GM21723 (cell line): ENCODE data around the gene DCUN1D3.
"Not testable (repeated sequence)": the region's sequence is repeated elsewhere in the genome, so short reads cannot be mapped to it uniquely, and the experiment has no call there.

Experiments
- ATAC-seq: cut with Tn5 transposase; IDR thresholded peaks from one replicate; pipeline ENCODE4 v1.9.1; 2021; ENCODE audit warnings: mild to moderate bottlenecking, moderate library complexity; ENCODE audit not compliant: unreplicated experiment

The DCUN1D3 gene

GRCh38 chr16:20865420-20866131 lies 34.6 kb downstream of the DCUN1D3 start:
- peak; percentile 69 for ATAC-seq

GRCh38 chr16:20864376-20864775 lies 35.8 kb downstream of the DCUN1D3 start:
- not testable (repeated sequence) for ATAC-seq

- ATAC-seq = no peak
These were observed 37.8 kb downstream of the DCUN1D3 start for GRCh38 chr16:20862162-20862960.

GRCh38 chr16:20860995-20861394 lies 39.2 kb downstream of the DCUN1D3 start:
- not testable (repeated sequence) for ATAC-seq

GRCh38 chr16:20860361-20860760 lies 39.8 kb downstream of the DCUN1D3 start:
- ATAC-seq = no peak

- ATAC-seq = no peak
These were observed 40.5 kb downstream of the DCUN1D3 start for GRCh38 chr16:20859699-20860098.

- no peak for ATAC-seq
These were observed 40.9 kb downstream of the DCUN1D3 start for GRCh38 chr16:20859229-20859628.

GRCh38 chr16:20857281-20857680 lies 42.9 kb downstream of the DCUN1D3 start:
- ATAC-seq = no peak

- no peak for ATAC-seq
These were observed 45.2 kb downstream of the DCUN1D3 start for GRCh38 chr16:20854963-20855362.

- ATAC-seq = no peak
These were observed 46.1 kb downstream of the DCUN1D3 start for GRCh38 chr16:20853981-20854620.

GRCh38 chr16:20853143-20853542 lies 47.0 kb downstream of the DCUN1D3 start:
- ATAC-seq = no peak

- no peak for ATAC-seq
These were observed 48.6 kb downstream of the DCUN1D3 start for GRCh38 chr16:20851601-20852000.

- ATAC-seq = no peak
These were observed 49.2 kb downstream of the DCUN1D3 start for GRCh38 chr16:20850981-20851380.

- ATAC-seq = no peak
These were observed 50.4 kb downstream of the DCUN1D3 start for GRCh38 chr16:20849589-20850390.

GRCh38 chr16:20847550-20847949 lies 52.6 kb downstream of the DCUN1D3 start:
- no peak for ATAC-seq

GRCh38 chr16:20846551-20846950 lies 53.6 kb downstream of the DCUN1D3 start:
- no peak for ATAC-seq

- ATAC-seq = no peak
These were observed 54.1 kb downstream of the DCUN1D3 start for GRCh38 chr16:20846030-20846429.

GRCh38 chr16:20844588-20844987 lies 55.6 kb downstream of the DCUN1D3 start:
- no peak for ATAC-seq

GRCh38 chr16:20844054-20844453 lies 56.1 kb downstream of the DCUN1D3 start:
- ATAC-seq = no peak

GRCh38 chr16:20839504-20839903 lies 60.7 kb downstream of the DCUN1D3 start:
- no peak for ATAC-seq

- ATAC-seq = no peak
These were observed 61.9 kb downstream of the DCUN1D3 start for GRCh38 chr16:20838240-20838639.
